GM12865 (cell line): ENCODE data around the gene SMURF2.

ENCODE experiments used
- DNase-seq: peaks from one replicate; pipeline ENCODE4 v3.0.0; 2010; ENCODE audit warnings: low read depth
- H3K4me3 ChIP-seq: 2 replicates; pipeline ENCODE4 v1.5.1; 2011; ENCODE audit warnings: mild to moderate bottlenecking, low read depth, low read length, control low read depth
- CTCF ChIP-seq: IDR thresholded peaks from 2 replicates; pipeline ENCODE4 v1.5.1; 2011; ENCODE audit warnings: low read length, control low read depth, low read depth, inconsistent platforms; ENCODE audit not compliant: insufficient read depth; ENCODE audit errors: missing control alignments

Gene SMURF2

GRCh38 chr17:64527914-64528313 is 134.2 kb downstream of the SMURF2 start:
- H3K4me3 ChIP-seq = no peak overlapping the region
- TF ChIP-seq CTCF = no peak
- no peak for DNase-seq

- TF ChIP-seq CTCF = no peak
- no peak overlapping the region for H3K4me3 ChIP-seq
Observed at GRCh38 chr17:64520359-64520758, 141.7 kb downstream of the SMURF2 start.

GRCh38 chr17:64519601-64520000 is 142.5 kb downstream of the SMURF2 start:
- H3K4me3 ChIP-seq = no peak overlapping the region
- DNase-seq = no peak
- no peak for TF ChIP-seq CTCF

More at GRCh38 chr17:64520359-64520758, 141.7 kb downstream of the SMURF2 start:
- DNase-seq = no peak

- H3K4me3 ChIP-seq = no peak overlapping the region
- no peak for DNase-seq
- TF ChIP-seq CTCF = no peak
Observed at GRCh38 chr17:64515829-64516228, 146.3 kb downstream of the SMURF2 start.

GRCh38 chr17:64515419-64515818 is 146.7 kb downstream of the SMURF2 start:
- TF ChIP-seq CTCF = no peak
- DNase-seq = no peak

GRCh38 chr17:64509179-64509578 is 152.9 kb downstream of the SMURF2 start:
- no peak for TF ChIP-seq CTCF
- DNase-seq = no peak
- H3K4me3 ChIP-seq = no peak overlapping the region

More at GRCh38 chr17:64515419-64515818, 146.7 kb downstream of the SMURF2 start:
- H3K4me3 ChIP-seq = no peak overlapping the region

- DNase-seq = no peak
- TF ChIP-seq CTCF = no peak
- no peak overlapping the region; the same call in 1 of the 2 replicates for H3K4me3 ChIP-seq
Observed at GRCh38 chr17:64508683-64509082, 153.4 kb downstream of the SMURF2 start.
